ENCODE measurements around the gene CPN2.

- no peak for TF ChIP-seq CTCF (IDR thresholded peaks at IDR 0.05; ENCODE audit: poor library complexity, severe bottlenecking)
- TF ChIP-seq POLR2AphosphoS5 (IDR thresholded peaks at IDR 0.05) = no peak
- TF ChIP-seq EZH2 (IDR thresholded peaks at IDR 0.05; ENCODE audit: borderline replicate concordance, insufficient read depth, low read length, poor library complexity, severe bottlenecking) = no peak
- no peak for TF ChIP-seq MXI1 (conservative IDR thresholded peaks at IDR 0.05; ENCODE audit: poor library complexity, severe bottlenecking)
- TF ChIP-seq TAF1 (IDR thresholded peaks at IDR 0.05; ENCODE audit: low read depth) = no peak
Measured at GRCh38 chr3:194387926-194388418, 36.8 kb upstream of the CPN2 start.
